HCT116 (cell line): Measurements from ENCODE around the gene MMD2. TPM values are rescaled to one million over a fixed set of nuclear protein-coding genes. Genes with fewer than 3 reads are reported as not detected.

Experiments
- ATAC-seq: fragments of 200-7000 bp; cut with Tn5 transposase; 2 replicates; pipeline ENCODE4 v1.9.1; 2020; ENCODE audit warnings: mild to moderate bottlenecking, moderate library complexity
- BruUV-seq: library from RNA; stranded (reverse); fragments of 400-500 nt; replicated peaks from 2 replicates; lab custom pipeline; 2021; lab: Mats Ljungman, UMichigan
- CTCF ChIA-PET: fragments of 300-600 bp; sonication (Branson Sonifier 250); formaldehyde crosslinking; loops from one replicate; lab custom pipeline; 2021; ENCODE audit warnings: antibody characterized with exemption; lab: Charles Lee
- POLR2A ChIA-PET: fragments of 300-600, 350-600 bp; sonication (Branson Sonifier 250); formaldehyde crosslinking; loops from one replicate; lab custom pipeline; 2021; ENCODE audit warnings: antibody characterized with exemption; lab: Charles Lee
- RAD21 ChIA-PET, 2 experiments: fragments of 300-600 bp; sonication (Branson Sonifier 250); formaldehyde crosslinking; loops; one replicate each; lab custom pipeline; 2023; ENCODE audit warnings: low total read pairs in 2 of 2; ENCODE audit not compliant: uncharacterized antibody in 2 of 2, unreplicated experiment in 2 of 2, low non-redundant PET in 1 of 2; lab: Charles Lee
- DNase-seq: peaks from one replicate; pipeline ENCODE4 v3.0.0-alpha.2; 2010; ENCODE audit warnings: low read depth, low spot score
- H2AFZ ChIP-seq: fragments of 200-600 bp; shearing (Covaris generic), sonication (generic); 2 replicates; pipeline ENCODE4 v1.6.1; 2017; ENCODE audit warnings: low read depth, mixed run types, mixed read lengths, antibody characterized with exemption, low read length; ENCODE audit not compliant: poor library complexity, severe bottlenecking
- H3K27ac ChIP-seq: 2 replicates; pipeline ENCODE4 v1.5.1; 2012; ENCODE audit warnings: low read depth, low read length
- H3K27me3 ChIP-seq: fragments of 200-600 bp; sonication (generic); 2 replicates; pipeline ENCODE4 v1.6.1; 2016; ENCODE audit warnings: mixed run types, low read length, mixed read lengths; ENCODE audit not compliant: insufficient read depth
- H3K36me3 ChIP-seq, 2 experiments: fragments of 200-500 bp in 1 of 2; fragments of 200-600 bp in 1 of 2; sonication (Bioruptor generic) in 1 of 2; sonication (generic) in 1 of 2; 2 replicates each; pipeline versions ENCODE4 v1.5.1 to v1.6.1; 2014 to 2016; ENCODE audit warnings: low read length in 2 of 2, inconsistent platforms in 1 of 2, mixed read lengths in 1 of 2, mixed run types in 1 of 2; ENCODE audit not compliant: insufficient read depth in 2 of 2, control insufficient read depth in 1 of 2
- H3K4me1 ChIP-seq, 2 experiments: fragments of 200-600 bp in 1 of 2; sonication (generic) in 1 of 2; 2 replicates each; pipeline versions ENCODE4 v1.5.1 to v1.6.1; 2012 to 2017; ENCODE audit warnings: low read length in 2 of 2, inconsistent platforms in 1 of 2, mild to moderate bottlenecking in 1 of 2, mixed read lengths in 1 of 2, mixed run types in 1 of 2, moderate library complexity in 1 of 2; ENCODE audit not compliant: insufficient read depth in 2 of 2, control insufficient read depth in 1 of 2
- H3K4me2 ChIP-seq: fragments of 200-600 bp; sonication (generic); 2 replicates; pipeline ENCODE4 v1.6.1; 2017; ENCODE audit warnings: mixed run types, low read length, mixed read lengths
- H3K4me3 ChIP-seq, 2 experiments: fragments of 200-600 bp in 1 of 2; sonication (generic) in 1 of 2; replicated peaks in 1 of 2; 2 replicates each; pipeline ENCODE4 v1.5.1; 2011 to 2016; ENCODE audit warnings: low read length in 2 of 2, control low read depth in 1 of 2, low read depth in 1 of 2, mild to moderate bottlenecking in 1 of 2, mixed read lengths in 1 of 2, mixed run types in 1 of 2
- H3K79me2 ChIP-seq: fragments of 200-600 bp; sonication (generic); 2 replicates; pipeline ENCODE4 v1.6.1; 2017; ENCODE audit warnings: mild to moderate bottlenecking, mixed run types, low read length, moderate library complexity, mixed read lengths; ENCODE audit not compliant: insufficient read depth
- H3K9ac ChIP-seq: fragments of 200-600 bp; sonication (generic); 2 replicates; pipeline ENCODE4 v1.6.1; 2016; ENCODE audit warnings: low read length, mixed read lengths
- H3K9me2 ChIP-seq: fragments of 200-600 bp; sonication (generic), shearing (Covaris generic); 2 replicates; pipeline ENCODE4 v1.6.1; 2017; ENCODE audit warnings: mixed run types, mild to moderate bottlenecking, moderate library complexity; ENCODE audit not compliant: insufficient read depth
- H3K9me3 ChIP-seq, 2 experiments: fragments of 200-500 bp in 1 of 2; fragments of 200-600 bp in 1 of 2; sonication (Bioruptor generic) in 1 of 2; sonication (generic) in 1 of 2; 2 replicates each; pipeline ENCODE4 v1.6.1; 2014 to 2017; ENCODE audit warnings: low read length in 2 of 2, mixed read lengths in 2 of 2, inconsistent platforms in 1 of 2, low read depth in 1 of 2, mild to moderate bottlenecking in 1 of 2, mixed run types in 1 of 2, moderate library complexity in 1 of 2; ENCODE audit not compliant: control insufficient read depth in 1 of 2, insufficient read depth in 1 of 2
- H4K20me1 ChIP-seq: fragments of 200-600 bp; sonication (generic), shearing (Covaris generic); 2 replicates; pipeline ENCODE4 v1.6.1; 2017; ENCODE audit warnings: mixed run types, mild to moderate bottlenecking, moderate library complexity; ENCODE audit not compliant: insufficient read depth
- EGR1 ChIP-seq: IDR thresholded peaks from 2 replicates; pipeline ENCODE4 v1.6.1; 2012; ENCODE audit warnings: low read depth
- ELF1 ChIP-seq: IDR thresholded peaks from 2 replicates; pipeline ENCODE4 v1.6.1; 2012; ENCODE audit warnings: low read depth, borderline replicate concordance
- EZH2 ChIP-seq: fragments of 200-600 bp; sonication (generic); IDR thresholded peaks from 2 replicates; pipeline ENCODE4 v1.6.1; 2017; ENCODE audit warnings: antibody characterized with exemption, mixed run types
- EZH2phosphoT487 ChIP-seq: fragments of 200-600 bp; IDR thresholded peaks from 2 replicates; pipeline ENCODE4 v1.6.1; 2018; ENCODE audit warnings: antibody characterized with exemption, borderline replicate concordance
- FOSL1 ChIP-seq: IDR thresholded peaks from 2 replicates; pipeline ENCODE4 v1.6.1; 2012; ENCODE audit warnings: low read depth
- POLR2A ChIP-seq: IDR thresholded peaks from 2 replicates; pipeline ENCODE4 v1.7.0; 2011; ENCODE audit warnings: borderline replicate concordance; ENCODE audit not compliant: insufficient read depth, insufficient read length; ENCODE audit errors: extremely low read depth
- POLR2AphosphoS5 ChIP-seq: IDR thresholded peaks from 2 replicates; pipeline ENCODE4 v1.6.1; 2011; ENCODE audit warnings: mild to moderate bottlenecking, low read depth, low read length, moderate library complexity
- RAD21 ChIP-seq: IDR thresholded peaks from 2 replicates; pipeline ENCODE4 v1.6.1; 2012; ENCODE audit warnings: low read depth, mild to moderate bottlenecking
- SIN3A ChIP-seq: IDR thresholded peaks from 2 replicates; pipeline ENCODE4 v1.6.1; 2012; ENCODE audit warnings: low read depth
- SP1 ChIP-seq: IDR thresholded peaks from 2 replicates; pipeline ENCODE4 v1.6.1; 2012; ENCODE audit warnings: low read depth
- TCF7L2 ChIP-seq: IDR thresholded peaks from 2 replicates; pipeline ENCODE4 v1.7.0; 2011; ENCODE audit warnings: borderline replicate concordance, inconsistent platforms; ENCODE audit not compliant: insufficient read depth, insufficient read length; ENCODE audit errors: extremely low read depth
- YY1 ChIP-seq: IDR thresholded peaks from 2 replicates; pipeline ENCODE4 v1.6.1; 2011; ENCODE audit warnings: low read length, low read depth, moderate library complexity, mild to moderate bottlenecking; ENCODE audit not compliant: insufficient replicate concordance; ENCODE audit errors: extremely low read depth
- ZFX ChIP-seq: fragments of 450-650 bp; IDR thresholded peaks from 2 replicates; pipeline ENCODE4 v1.6.1; 2017
- intact Hi-C: fragments of 100-400 bp; cut with micrococcal nuclease; formaldehyde crosslinking; loops from 2 replicates; pipeline ENCODE4 v1.10.0; 2022
- total RNA-seq: library from RNA; stranded (reverse); gene quantifications from one replicate; pipeline ENCODE4 v1.2.1, GENCODE V29; 2021; ENCODE audit not compliant: unreplicated experiment
- TF ChIP-seq, protein P1 (sequence below): IDR thresholded peaks from 2 replicates; pipeline ENCODE4 v1.6.1; 2012
- TF ChIP-seq, protein P2 (sequence below): IDR thresholded peaks from 2 replicates; pipeline ENCODE4 v1.6.1; 2012
- TF ChIP-seq, protein P3 (sequence below): IDR thresholded peaks from 2 replicates; pipeline ENCODE4 v1.6.1; 2012; ENCODE audit warnings: low read depth

The MMD2 gene
- total RNA-seq, 1 experiment from 2014 or later, result not detected

DNA sequence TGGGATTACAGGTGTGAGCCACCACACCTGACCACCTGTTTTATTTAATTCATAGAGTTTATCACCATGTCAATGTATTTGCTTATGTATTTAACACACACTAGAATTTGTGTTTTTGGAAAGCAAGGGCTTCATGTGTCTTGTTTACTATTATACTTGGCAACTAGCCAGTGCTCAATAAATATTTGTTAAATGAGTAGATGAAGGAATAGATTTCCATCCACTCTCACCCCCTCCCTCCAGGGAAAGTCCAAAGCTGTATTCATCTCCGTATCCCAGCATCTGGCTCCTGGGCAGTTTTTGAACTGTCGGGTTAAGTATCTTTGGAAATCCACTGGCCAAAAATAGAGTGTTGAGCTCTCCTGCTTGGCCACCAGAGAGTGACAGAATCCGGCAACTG, 70.8 kb downstream of the MMD2 start:
- H2AFZ ChIP-seq, result no peak overlapping the region
- H3K9me2 ChIP-seq, result no peaks in the 10 kb centered on the region
- DNase-seq, result no peak
- no peaks in the 10 kb centered on the region for H3K9me3 ChIP-seq
- no peaks in the 10 kb centered on the region for H3K36me3 ChIP-seq
- H3K27ac ChIP-seq, result no peak overlapping the region
- no peak for ATAC-seq
- no peak overlapping the region for H3K9ac ChIP-seq
- H3K4me1 ChIP-seq, result no peaks in the 10 kb centered on the region
- RAD21 ChIA-PET, result no interaction called here
- TF ChIP-seq EZH2, result no peak
- no peak for TF ChIP-seq POLR2A
- TF ChIP-seq EGR1, result no peak
- no peak for TF ChIP-seq TCF7L2
- no peak for TF ChIP-seq ELF1
- TF ChIP-seq, protein P1, sequence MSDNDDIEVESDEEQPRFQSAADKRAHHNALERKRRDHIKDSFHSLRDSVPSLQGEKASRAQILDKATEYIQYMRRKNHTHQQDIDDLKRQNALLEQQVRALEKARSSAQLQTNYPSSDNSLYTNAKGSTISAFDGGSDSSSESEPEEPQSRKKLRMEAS, result no peak
- no peaks in the 10 kb centered on the region for H3K27me3 ChIP-seq
- CTCF ChIA-PET, result no interaction called here
- H3K4me2 ChIP-seq, result no peak overlapping the region
- BruUV-seq, result no TSS peak
- no peaks in the 10 kb centered on the region for H3K79me2 ChIP-seq
- no peak overlapping the region for H3K4me3 ChIP-seq
- POLR2A ChIA-PET, result no interaction called here
- no peaks in the 10 kb centered on the region for H4K20me1 ChIP-seq
- intact Hi-C loops, result no loop called here

DNA sequence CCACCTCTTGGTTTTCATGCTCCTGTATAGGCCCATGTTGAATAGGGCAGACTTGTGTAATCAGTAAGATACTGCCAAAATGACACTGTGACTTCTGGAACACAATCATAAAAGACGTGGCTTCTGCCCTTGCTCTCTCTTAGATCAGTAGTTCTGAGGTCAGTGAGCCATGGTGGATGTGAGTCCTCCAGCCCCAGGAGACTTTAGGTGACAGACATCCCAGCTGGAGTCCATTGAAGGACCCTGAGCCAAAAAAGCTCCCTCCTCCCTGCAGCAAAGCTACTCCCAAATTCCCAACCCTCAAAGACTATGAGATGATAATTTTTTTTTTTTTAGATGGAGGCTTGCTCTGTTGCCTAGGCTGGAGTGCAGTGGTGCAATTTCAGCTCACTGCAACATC, 72.3 kb downstream of the MMD2 start:
- ATAC-seq, result no peak
- Histone ChIP-seq H3K9me2 (no peaks in the 10 kb centered on the region), H3K27me3 (no peaks in the 10 kb centered on the region), H3K4me2 (no peak overlapping the region), H4K20me1 (no peaks in the 10 kb centered on the region), H3K79me2 (0 out of 2 replicates have a peak, but pooled peaks cover 4% of the 10 kb centered on the region), H3K4me1 (peaks cover 0 to 8% of the 10 kb centered on the region in 2 experiments; a peak in 2 of 4 replicates), H3K27ac (no peak overlapping the region), H2AFZ (no peak overlapping the region), H3K4me3 (no peak overlapping the region), H3K36me3 (no peaks in the 10 kb centered on the region), H3K9ac (no peak overlapping the region), H3K9me3 (no peaks in the 10 kb centered on the region)
- intact Hi-C loops, result no loop called here
- BruUV-seq, result no TSS peak
- ChIA-PET RAD21 (no interaction called here), CTCF (no interaction called here), POLR2A (no interaction called here)
- DNase-seq, result no peak
- TF ChIP-seq EZH2 (no peak), EGR1 (no peak), RAD21 (no peak), EZH2phosphoT487 (no peak), SP1 (no peak), SIN3A (no peak), YY1 (no peak), POLR2A (no peak), FOSL1 (no peak), ZFX (no peak), TCF7L2 (no peak), POLR2AphosphoS5 (no peak), ELF1 (no peak)
- TF ChIP-seq, protein P2, sequence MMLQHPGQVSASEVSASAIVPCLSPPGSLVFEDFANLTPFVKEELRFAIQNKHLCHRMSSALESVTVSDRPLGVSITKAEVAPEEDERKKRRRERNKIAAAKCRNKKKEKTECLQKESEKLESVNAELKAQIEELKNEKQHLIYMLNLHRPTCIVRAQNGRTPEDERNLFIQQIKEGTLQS, result no peak
- TF ChIP-seq, protein P1, result no peak
- TF ChIP-seq, protein P3, sequence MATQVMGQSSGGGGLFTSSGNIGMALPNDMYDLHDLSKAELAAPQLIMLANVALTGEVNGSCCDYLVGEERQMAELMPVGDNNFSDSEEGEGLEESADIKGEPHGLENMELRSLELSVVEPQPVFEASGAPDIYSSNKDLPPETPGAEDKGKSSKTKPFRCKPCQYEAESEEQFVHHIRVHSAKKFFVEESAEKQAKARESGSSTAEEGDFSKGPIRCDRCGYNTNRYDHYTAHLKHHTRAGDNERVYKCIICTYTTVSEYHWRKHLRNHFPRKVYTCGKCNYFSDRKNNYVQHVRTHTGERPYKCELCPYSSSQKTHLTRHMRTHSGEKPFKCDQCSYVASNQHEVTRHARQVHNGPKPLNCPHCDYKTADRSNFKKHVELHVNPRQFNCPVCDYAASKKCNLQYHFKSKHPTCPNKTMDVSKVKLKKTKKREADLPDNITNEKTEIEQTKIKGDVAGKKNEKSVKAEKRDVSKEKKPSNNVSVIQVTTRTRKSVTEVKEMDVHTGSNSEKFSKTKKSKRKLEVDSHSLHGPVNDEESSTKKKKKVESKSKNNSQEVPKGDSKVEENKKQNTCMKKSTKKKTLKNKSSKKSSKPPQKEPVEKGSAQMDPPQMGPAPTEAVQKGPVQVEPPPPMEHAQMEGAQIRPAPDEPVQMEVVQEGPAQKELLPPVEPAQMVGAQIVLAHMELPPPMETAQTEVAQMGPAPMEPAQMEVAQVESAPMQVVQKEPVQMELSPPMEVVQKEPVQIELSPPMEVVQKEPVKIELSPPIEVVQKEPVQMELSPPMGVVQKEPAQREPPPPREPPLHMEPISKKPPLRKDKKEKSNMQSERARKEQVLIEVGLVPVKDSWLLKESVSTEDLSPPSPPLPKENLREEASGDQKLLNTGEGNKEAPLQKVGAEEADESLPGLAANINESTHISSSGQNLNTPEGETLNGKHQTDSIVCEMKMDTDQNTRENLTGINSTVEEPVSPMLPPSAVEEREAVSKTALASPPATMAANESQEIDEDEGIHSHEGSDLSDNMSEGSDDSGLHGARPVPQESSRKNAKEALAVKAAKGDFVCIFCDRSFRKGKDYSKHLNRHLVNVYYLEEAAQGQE, result no peak
